Activated B cell treated with CpG ODN at 0.5 μM for 24 hours (primary cell): Measurements from ENCODE around the gene TMEM256. TPM values are rescaled to one million over a fixed set of nuclear protein-coding genes. Genes with fewer than 3 reads are reported as not detected.

ENCODE experiments used
- ATAC-seq: fragments of 200-7000 bp; cut with Tn5 transposase; one replicate; pipeline ENCODE4 v1.10.0; 2021; ENCODE audit warnings: low read depth, mild to moderate bottlenecking, moderate library complexity
- CTCF ChIA-PET: fragments of 350-600 bp; sonication (Branson Sonifier 250); formaldehyde crosslinking; loops from one replicate; lab custom pipeline; 2021; ENCODE audit warnings: antibody characterized with exemption; lab: Charles Lee
- POLR2A ChIA-PET: fragments of 350-600 bp; sonication (Branson Sonifier 250); formaldehyde crosslinking; loops from one replicate; lab custom pipeline; 2021; ENCODE audit warnings: antibody characterized with exemption; lab: Charles Lee
- DNase-seq: peaks from one replicate; pipeline ENCODE4 v3.0.0; 2022
- H3K27ac Mint-ChIP-seq: one replicate; pipeline ENCODE4 v1.8.0; 2020; ENCODE audit warnings: mixed read lengths
- H3K27me3 Mint-ChIP-seq: one replicate; pipeline ENCODE4 v1.8.0; 2021; ENCODE audit warnings: mixed read lengths
- H3K36me3 Mint-ChIP-seq: one replicate; pipeline ENCODE4 v1.8.0; 2021; ENCODE audit warnings: low read depth, mixed read lengths
- H3K4me1 Mint-ChIP-seq: one replicate; pipeline ENCODE4 v1.8.0; 2021; ENCODE audit warnings: mixed read lengths
- H3K4me3 Mint-ChIP-seq: one replicate; pipeline ENCODE4 v1.8.0; 2020; ENCODE audit warnings: mild to moderate bottlenecking, mixed read lengths
- H3K9me3 Mint-ChIP-seq: one replicate; pipeline ENCODE4 v1.8.0; 2020; ENCODE audit warnings: mixed read lengths
- CTCF ChIP-seq: fragments of 200-600 bp; IDR thresholded peaks from one replicate; pipeline ENCODE4 v1.8.0; 2022; ENCODE audit warnings: antibody characterized with exemption, mild to moderate bottlenecking
- intact Hi-C: fragments of 100-400 bp; cut with micrococcal nuclease; formaldehyde crosslinking; loops from one replicate; pipeline ENCODE4 v1.15.1; 2024
- total RNA-seq: library from RNA; stranded (reverse); gene quantifications from 2 replicates; pipeline ENCODE4 v1.2.3, GENCODE V29; 2022

Gene TMEM256
- total RNA-seq, 1 donor from 2014 or later: 98.2 TPM

DNA sequence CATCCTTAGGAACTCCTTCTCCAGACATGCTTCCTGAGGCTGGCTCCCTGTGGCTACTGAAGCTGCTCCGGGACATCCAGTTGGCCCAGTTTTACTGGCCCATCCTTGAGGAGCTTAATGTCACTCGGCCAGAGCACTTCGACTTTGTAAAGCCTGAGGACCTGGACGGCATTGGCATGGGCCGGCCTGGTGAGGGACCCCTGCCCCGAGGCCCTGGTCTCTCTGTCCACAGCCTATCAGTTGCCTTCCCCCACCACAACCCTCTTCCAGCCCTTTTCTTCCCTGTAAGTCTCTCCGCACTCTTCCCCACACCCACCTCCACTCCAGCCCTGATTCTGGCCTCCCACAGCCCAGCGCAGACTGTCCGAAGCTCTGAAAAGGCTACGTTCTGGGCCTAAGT is 21.0 kb downstream of the TMEM256 start:
- H3K9me3 Mint-ChIP-seq: peaks cover 4% of the 10 kb centered on the region
- H3K36me3 Mint-ChIP-seq: peaks cover 2% of the 10 kb centered on the region
- ATAC-seq (no peak), DNase-seq (no peak)
- H3K4me3 Mint-ChIP-seq: no peak overlapping the region
- ChIA-PET CTCF (no interaction called here), POLR2A (interaction anchor here (1.0 to 1.9 kb wide), 3 partner anchors 11 to 53 kb away, joined by 3 to 7 read pairs (median 4); partner anchors contain the start of genes ACAP1, PLSCR3 and TMEM102)
- no peak for TF ChIP-seq CTCF
- H3K27me3 Mint-ChIP-seq: peaks cover 29% of the 10 kb centered on the region
- no peak overlapping the region for H3K27ac Mint-ChIP-seq
- peaks cover 10% of the 10 kb centered on the region for H3K4me1 Mint-ChIP-seq
- intact Hi-C loops: no loop called here

DNA sequence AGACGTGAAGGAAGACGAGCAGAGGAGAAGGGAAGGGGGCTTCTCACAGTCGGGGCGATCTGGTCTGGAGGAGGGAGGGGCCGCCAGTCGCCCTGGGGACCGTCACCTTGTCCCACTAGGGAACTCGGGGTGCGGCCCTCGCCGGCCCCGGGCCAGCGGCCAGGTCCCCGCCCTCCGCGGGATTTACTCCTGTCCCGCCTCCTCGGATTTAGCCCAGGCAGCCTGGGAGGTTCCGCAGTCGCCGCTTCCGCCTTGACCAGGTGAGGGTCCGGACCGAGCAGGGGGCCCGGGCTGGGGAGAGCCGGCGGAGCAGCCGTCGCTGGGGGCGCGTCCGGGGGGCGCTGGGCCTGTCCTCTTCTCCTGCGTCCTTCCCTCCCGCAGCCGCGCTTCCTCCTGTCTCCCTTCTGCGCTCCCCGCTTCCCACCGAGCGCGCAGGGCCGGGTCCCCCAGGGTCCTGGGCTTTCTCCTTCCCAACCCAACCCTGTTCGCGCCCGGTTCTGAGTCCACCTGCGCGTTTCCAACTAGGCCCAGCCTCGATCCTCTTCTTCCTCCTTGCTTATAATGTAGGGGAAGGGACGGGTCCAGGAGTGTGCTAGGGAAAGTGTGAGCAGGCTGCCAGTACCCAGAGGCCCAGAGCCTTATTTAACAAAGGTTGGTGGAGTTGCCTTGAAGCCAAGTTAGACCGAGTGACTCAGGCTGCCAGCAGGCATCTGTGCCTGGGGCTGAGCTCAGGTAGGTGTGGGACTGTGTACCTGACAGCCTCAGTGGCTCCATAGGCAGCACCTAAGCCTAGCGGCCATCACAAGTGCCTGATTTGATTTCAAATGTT is 22.8 kb downstream of the TMEM256 start, which contains the start of gene TNK1:
Gene TNK1, plus strand, starts transcription at position 235 of the 829 bp plus-strand sequence. CDS start 1,838 bp downstream, outside the sequence.
- H3K27ac Mint-ChIP-seq: no peak within 1 kb of the TSS
- POLR2A ChIA-PET: no interaction called here
- H3K4me3 Mint-ChIP-seq: no peak within 1 kb of the TSS
- CTCF ChIA-PET: no interaction called here
- ATAC-seq: no peak
- no peaks in the 10 kb centered on the region for H3K36me3 Mint-ChIP-seq
- peaks cover 10% of the 10 kb centered on the region for H3K4me1 Mint-ChIP-seq
- peaks cover 4% of the 10 kb centered on the region for H3K9me3 Mint-ChIP-seq
- H3K27me3 Mint-ChIP-seq: peaks cover 32% of the 10 kb centered on the region
- TF ChIP-seq CTCF: no peak
- DNase-seq: no peak
- intact Hi-C loops: no loop called here

DNA sequence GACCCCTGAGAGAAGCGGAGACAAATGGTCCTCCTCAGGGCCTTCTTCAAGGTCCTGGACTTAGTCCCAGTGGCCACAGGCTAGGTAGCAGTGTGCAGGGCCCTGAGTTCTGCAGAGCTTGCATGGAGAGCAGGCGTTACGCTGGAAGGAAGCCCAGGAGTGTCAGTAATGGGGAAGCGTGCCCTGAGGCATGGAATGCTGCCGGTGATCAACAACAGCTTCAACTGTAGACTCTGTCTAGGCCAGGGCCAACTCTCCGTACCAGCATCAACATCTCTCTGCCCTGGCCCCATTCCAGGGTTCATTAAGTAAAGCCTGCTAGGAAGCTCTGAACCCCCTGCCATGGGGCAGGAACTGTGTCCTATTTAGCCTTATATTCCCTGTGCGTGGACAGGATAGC is 23.6 kb downstream of the TMEM256 start:
- H3K4me3 Mint-ChIP-seq: no peak overlapping the region
- H3K9me3 Mint-ChIP-seq: peaks cover 4% of the 10 kb centered on the region
- no peak for TF ChIP-seq CTCF
- H3K36me3 Mint-ChIP-seq: no peaks in the 10 kb centered on the region
- no peak for DNase-seq
- CTCF ChIA-PET: no interaction called here
- intact Hi-C loops: no loop called here
- peaks cover 32% of the 10 kb centered on the region for H3K27me3 Mint-ChIP-seq
- H3K27ac Mint-ChIP-seq: no peak overlapping the region
- H3K4me1 Mint-ChIP-seq: peaks cover 10% of the 10 kb centered on the region
- POLR2A ChIA-PET: no interaction called here
- no peak for ATAC-seq

DNA sequence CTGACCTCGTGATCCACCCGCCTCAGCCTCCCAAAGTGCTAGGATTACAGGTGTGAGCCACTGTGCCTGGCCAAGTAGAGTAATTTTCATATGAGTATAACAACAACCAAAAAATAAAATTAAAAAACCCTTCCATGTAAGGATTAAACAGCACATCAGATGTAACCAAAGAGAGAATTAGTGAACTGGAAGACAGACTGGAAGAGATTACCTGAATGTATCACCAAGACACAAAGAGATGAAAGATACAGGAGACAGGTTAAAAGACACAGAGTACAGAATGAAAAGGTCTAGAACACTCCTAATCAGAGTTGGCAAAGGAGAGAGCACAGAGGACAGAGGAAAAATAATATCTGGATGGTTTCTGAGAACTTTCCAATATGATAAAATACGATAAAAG is 24.8 kb downstream of the TMEM256 start:
- DNase-seq (no peak), ATAC-seq (no peak)
- peaks cover 4% of the 10 kb centered on the region for H3K4me1 Mint-ChIP-seq
- no peak overlapping the region for H3K4me3 Mint-ChIP-seq
- no peaks in the 10 kb centered on the region for H3K36me3 Mint-ChIP-seq
- POLR2A ChIA-PET: no interaction called here
- no peak overlapping the region for H3K27ac Mint-ChIP-seq
- intact Hi-C loops: no loop called here
- peaks cover 32% of the 10 kb centered on the region for H3K27me3 Mint-ChIP-seq
- no peak for TF ChIP-seq CTCF
- CTCF ChIA-PET: no interaction called here
- H3K9me3 Mint-ChIP-seq: peaks cover 4% of the 10 kb centered on the region

DNA sequence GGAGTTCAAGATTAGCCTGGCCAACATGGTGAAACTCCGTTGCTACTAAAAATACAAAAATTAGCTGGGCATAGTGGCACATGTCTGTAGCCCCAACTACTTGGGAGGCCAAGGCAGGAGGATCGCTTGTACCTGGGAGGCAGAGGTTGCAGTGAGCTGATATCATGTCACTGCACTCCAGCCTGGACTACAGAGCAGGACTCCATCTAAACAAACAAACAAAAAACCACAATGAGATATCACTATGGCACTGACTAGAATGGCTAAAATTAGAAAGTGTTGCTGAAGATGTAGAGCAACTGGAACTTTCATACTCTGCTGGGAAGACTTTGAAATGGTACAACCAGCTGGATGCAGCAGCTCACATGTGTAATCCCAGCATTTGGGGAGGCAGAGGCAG is 29.5 kb downstream of the TMEM256 start:
- POLR2A ChIA-PET: no interaction called here
- no peak for TF ChIP-seq CTCF
- H3K4me1 Mint-ChIP-seq: no peaks in the 10 kb centered on the region
- H3K27me3 Mint-ChIP-seq: peaks cover 7% of the 10 kb centered on the region
- H3K27ac Mint-ChIP-seq: no peak overlapping the region
- H3K4me3 Mint-ChIP-seq: no peak overlapping the region
- intact Hi-C loops: no loop called here
- ATAC-seq: no peak
- CTCF ChIA-PET: interaction anchor here (2.2 kb wide), 1 partner anchor 19 kb away, joined by 6 read pairs; the partner anchor contains the start of gene TMEM95
- H3K9me3 Mint-ChIP-seq: peaks cover 4% of the 10 kb centered on the region
- DNase-seq: no peak
- no peaks in the 10 kb centered on the region for H3K36me3 Mint-ChIP-seq
